Activated CD8-positive, alpha-beta memory T cell treated with anti-CD3 and anti-CD28 coated beads, Interleukin-2, amount 50 U/mL, for 1 hour (primary cell): ENCODE measurements around the gene MYD88.

Source experiments
- DNase-seq: peaks from one replicate; pipeline ENCODE4 v3.0.0-alpha.2; 2020; ENCODE audit errors: extremely low read depth

The MYD88 gene

GRCh38 chr3:38112378-38112761, 26.1 kb upstream of the MYD88 start:
- no peak for DNase-seq

DNA sequence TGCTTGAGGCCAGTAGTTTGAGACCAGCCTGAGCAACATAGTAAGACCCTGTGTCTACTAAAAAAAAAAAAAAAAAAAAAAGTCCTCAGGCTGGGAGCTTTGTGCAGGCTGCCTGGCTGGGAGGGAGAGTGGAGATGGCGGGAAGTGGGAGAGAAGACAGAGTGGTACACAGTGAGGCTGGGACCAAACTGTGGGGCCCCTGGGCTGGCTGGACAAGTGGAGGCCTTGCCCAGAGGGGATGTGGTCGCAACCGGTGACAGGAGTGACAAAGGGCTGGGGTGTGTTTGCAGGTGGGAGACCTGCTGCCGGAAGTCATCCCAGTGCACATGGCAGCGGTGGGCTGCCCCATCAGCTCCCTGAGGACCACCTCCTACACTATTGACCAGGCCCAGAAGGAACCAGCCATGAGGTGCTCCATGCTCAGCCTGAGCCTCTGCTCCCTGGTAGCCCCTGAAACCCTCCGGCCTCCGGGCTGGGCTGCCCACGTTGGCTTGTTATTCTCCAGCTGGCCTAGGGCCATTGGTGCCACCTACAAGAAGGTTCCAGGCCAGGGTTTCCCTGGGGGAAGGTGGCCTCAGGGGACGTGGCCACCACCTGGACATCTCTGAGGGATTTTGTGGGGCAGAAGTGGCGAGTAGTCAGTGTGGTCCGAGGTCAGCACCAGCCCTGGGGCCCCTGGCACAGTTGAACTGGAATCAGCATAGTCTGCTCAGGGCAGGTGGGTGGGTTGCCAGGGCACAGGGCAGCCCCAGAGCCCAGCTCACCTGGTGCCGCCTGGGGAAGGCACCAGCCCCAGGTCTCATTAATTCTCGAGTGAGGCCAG, 24.2 kb upstream of the MYD88 start:
- DNase-seq: no peak

GRCh38 chr3:38114875-38115644, 23.4 kb upstream of the MYD88 start:
- no peak for DNase-seq

- no peak for DNase-seq
Measured at GRCh38 chr3:38115645-38116427, 22.6 kb upstream of the MYD88 start.

GRCh38 chr3:38116471-38117162, 21.8 kb upstream of the MYD88 start:
- no peak for DNase-seq

- DNase-seq: no peak
Measured at GRCh38 chr3:38117163-38117716, 21.2 kb upstream of the MYD88 start.

DNA sequence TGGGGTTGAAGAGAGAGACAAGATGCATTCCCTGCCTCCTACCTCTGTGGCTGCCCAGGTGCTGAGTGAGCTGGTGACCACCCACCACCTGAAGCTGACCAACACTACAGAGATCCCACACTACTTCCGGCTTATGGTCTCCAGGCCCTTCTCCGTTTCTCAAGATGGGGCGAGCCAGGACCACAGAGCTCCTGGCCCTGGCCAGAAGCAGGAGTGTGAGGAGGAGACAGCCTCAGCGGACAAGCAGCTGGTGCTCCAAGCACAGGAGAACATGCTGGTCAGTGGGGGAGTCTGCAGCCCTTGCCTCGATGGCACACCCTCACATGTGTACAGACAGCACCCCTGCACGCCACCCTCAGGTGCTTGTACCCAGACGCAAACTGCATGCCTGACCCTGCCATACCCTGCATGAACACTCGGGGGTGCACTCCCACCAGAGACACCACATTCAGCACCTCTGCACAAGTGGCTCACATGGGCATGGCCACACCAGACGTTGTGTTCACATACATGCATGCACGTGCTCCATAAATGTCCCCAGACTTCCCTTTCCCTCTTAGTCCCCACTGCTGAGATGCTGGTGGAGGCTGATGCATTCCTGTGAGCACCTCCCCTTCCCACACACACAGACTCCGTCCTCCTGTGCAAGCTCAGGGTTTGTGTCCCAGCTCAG, 20.6 kb upstream of the MYD88 start:
- peak; percentile 25 for DNase-seq

- DNase-seq: no peak
Measured at GRCh38 chr3:38118421-38119247, 19.8 kb upstream of the MYD88 start.

DNA sequence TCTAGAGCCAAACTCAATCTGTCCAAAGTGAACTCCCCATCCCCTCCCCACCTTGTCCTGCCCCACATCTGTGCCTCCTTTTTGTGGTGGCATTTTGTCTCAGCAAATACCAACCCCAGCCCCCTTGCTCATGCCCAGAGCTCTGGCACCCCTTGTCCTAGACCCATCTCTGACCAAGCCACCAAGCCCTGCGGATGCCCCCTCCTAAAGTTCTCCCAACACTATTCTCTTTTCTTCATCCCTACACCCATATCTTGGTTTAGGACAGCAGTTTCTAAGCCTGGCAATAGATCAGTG, 19.3 kb upstream of the MYD88 start:
- DNase-seq: no peak

GRCh38 chr3:38119821-38120692, 18.4 kb upstream of the MYD88 start:
- no peak for DNase-seq

GRCh38 chr3:38120693-38121450, 17.6 kb upstream of the MYD88 start:
- DNase-seq: no peak

DNA sequence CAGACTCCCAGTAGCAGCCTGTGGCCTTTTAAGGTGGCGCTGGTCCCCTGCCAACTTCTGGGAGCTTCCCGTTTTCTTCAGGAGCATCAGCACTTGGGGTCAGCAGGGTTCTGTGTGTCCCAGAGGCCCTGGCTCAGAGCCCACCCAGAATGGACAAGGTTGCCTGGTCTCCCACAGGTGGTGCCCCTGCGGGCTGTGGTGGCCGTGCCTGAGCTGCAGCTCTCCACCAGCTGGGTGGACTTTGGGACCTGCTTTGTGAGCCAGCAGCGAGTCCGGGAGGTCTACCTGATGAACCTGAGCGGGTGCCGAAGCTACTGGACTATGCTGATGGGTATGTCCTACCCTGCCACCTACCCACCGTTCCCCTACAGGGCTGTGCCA, 17.0 kb upstream of the MYD88 start:
- no peak for DNase-seq

- no peak for DNase-seq
Measured at GRCh38 chr3:38121832-38122461, 16.5 kb upstream of the MYD88 start.

GRCh38 chr3:38122712-38123290, 15.7 kb upstream of the MYD88 start:
- no peak for DNase-seq

GRCh38 chr3:38124324-38125122, 13.9 kb upstream of the MYD88 start:
- no peak for DNase-seq

DNA sequence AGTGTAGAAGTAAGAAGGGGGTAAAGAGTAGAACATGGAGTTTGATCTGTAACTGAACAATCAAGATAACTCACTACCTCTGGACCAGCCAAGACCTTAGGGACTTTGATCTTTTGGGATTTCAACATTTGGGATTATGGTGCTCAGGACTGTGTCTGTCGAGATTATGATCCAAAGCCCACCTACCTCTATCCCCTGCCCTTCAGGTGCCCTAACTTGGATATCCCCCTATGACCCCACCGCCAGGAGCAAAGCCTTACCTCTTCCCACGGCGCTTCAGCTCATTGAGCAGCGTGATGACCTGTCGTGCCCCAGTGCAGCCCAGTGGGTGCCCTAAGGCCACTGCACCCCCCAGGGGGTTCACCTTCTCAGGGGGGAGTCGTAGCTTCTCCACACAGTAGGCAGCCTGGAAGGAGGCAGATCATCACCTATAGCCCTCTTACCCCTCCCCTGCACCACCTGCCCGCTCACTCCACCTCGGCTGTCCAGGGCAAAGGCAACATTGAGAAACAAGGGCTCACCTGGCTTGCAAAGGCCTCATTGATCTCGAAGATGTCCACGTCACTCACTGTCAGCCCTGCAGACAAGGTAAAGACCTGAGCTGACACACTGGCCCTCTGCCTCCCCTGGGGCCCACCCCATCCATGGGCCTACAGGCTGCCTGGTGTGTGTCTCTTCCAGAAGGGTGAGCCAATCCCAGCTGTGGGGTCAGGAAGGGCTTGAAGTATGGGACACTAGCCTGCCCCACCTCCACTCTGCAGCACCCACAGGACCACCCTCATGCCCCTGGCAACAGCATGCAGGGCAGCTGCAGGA, 12.9 kb upstream of the MYD88 start:
- no peak for DNase-seq
